SK-N-SH (cell line): ENCODE data around the gene FOXP2. TPM values are rescaled to one million over a fixed set of nuclear protein-coding genes. Genes with fewer than 3 reads are reported as not detected.

Experiments used
- polyA plus RNA-seq, 3 experiments: library from polyadenylated mRNA; depleted of rRNA; stranded (reverse); fragments of >200 nt; gene quantifications; 2 replicates each; pipeline ENCODE4 v1.2.3, GENCODE V29; 2012
- small RNA-seq, 7 experiments: library from RNA; depleted of rRNA; stranded (forward); fragments of <200 nt; gene quantifications; one replicate each; pipeline ENCODE3, GENCODE V24; 2012

Gene FOXP2
- polyA plus RNA-seq, 1 of the 3 experiments (the other 2 are of a cell fraction) = not detected

Small RNA genes within 50 kb of the gene (small RNA-seq; reads per million reads assigned to genes)
- gene MIR3666 (0 reads per million in 7 experiments), gene RNA5SP238 (0 to 0.20 (median 0) reads per million in 7 experiments)
